Subcutaneous adipose tissue (tissue), 4 donors: ENCODE results near the gene VSIG4. TPM values are rescaled to one million over a fixed set of nuclear protein-coding genes. Genes with fewer than 3 reads are reported as not detected.

Source experiments
- total RNA-seq, 4 donors: library from RNA; depleted of rRNA; stranded (reverse); fragments of >200 nt; gene quantifications; one replicate each; pipeline ENCODE4 v1.1.0, GENCODE V29; 2016
- TF ChIP-seq, protein P1 (sequence below): fragments of 450-650 bp; IDR thresholded peaks from one replicate; pipeline ENCODE4 v1.5.1; 2016; ENCODE audit warnings: low read depth, mild to moderate bottlenecking, control low read depth, antibody characterized with exemption, moderate library complexity

The VSIG4 gene, protein sequence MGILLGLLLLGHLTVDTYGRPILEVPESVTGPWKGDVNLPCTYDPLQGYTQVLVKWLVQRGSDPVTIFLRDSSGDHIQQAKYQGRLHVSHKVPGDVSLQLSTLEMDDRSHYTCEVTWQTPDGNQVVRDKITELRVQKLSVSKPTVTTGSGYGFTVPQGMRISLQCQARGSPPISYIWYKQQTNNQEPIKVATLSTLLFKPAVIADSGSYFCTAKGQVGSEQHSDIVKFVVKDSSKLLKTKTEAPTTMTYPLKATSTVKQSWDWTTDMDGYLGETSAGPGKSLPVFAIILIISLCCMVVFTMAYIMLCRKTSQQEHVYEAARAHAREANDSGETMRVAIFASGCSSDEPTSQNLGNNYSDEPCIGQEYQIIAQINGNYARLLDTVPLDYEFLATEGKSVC
- total RNA-seq = 100 to 1,000 TPM; 202 to 793 (median 487) TPM

GRCh38 chrX:66039944-66040343 lies at the start of gene VSIG4:
Gene VSIG4, minus strand, starts transcription at chrX:66040080. Its CDS starts 82 bp downstream, at chrX:66039998.
- TF ChIP-seq, protein P1, sequence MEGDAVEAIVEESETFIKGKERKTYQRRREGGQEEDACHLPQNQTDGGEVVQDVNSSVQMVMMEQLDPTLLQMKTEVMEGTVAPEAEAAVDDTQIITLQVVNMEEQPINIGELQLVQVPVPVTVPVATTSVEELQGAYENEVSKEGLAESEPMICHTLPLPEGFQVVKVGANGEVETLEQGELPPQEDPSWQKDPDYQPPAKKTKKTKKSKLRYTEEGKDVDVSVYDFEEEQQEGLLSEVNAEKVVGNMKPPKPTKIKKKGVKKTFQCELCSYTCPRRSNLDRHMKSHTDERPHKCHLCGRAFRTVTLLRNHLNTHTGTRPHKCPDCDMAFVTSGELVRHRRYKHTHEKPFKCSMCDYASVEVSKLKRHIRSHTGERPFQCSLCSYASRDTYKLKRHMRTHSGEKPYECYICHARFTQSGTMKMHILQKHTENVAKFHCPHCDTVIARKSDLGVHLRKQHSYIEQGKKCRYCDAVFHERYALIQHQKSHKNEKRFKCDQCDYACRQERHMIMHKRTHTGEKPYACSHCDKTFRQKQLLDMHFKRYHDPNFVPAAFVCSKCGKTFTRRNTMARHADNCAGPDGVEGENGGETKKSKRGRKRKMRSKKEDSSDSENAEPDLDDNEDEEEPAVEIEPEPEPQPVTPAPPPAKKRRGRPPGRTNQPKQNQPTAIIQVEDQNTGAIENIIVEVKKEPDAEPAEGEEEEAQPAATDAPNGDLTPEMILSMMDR = no peak

- TF ChIP-seq, protein P1 = no peak
Observed at GRCh38 chrX:66076801-66077200, 36.9 kb upstream of the VSIG4 start.

DNA sequence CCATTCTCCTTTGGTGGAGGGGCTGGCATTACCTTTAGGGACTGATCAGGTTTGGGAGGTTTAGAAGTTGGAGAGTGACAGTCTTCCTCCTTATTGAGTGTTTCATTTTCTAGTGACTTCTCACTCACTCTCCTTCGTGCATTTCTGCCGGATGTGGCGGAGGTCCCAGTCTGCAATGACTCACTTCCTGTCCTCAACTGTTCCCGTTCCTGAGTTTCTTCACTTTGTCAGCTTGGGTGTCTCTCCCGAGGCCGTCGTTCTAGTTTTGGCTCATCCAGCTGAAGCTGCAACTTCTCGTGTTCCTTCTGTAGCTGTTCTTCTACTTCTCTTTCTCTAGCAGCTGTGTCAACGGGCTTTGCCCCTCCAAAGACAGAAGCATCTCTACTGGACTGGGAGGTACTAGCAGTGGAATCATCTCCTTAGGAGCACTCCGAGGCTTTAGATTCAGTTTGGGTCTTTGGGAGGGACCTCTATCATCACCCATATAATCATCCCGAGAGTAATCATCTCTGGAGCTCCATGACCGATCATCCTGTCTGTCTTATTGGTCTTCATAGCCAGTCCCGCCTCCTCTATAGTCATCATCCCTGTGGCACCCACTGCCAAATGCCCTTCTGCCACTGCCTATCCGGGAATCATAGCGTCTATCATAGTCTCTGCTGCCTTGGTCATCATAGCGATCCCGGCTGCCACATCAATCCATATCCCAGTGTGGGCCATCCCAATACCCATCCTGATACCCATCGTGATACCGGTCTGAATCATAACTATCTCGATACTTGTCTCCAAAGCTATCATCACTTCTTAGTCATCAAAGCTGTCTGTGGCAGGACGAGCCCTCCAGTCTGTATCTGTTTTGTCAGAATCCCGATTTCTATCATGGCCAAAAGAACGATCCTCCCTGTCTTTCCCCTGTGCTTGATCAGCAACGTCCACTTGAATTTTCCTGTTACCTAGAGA lies 35.3 kb upstream of the VSIG4 start:
- TF ChIP-seq, protein P1 = no peak

DNA sequence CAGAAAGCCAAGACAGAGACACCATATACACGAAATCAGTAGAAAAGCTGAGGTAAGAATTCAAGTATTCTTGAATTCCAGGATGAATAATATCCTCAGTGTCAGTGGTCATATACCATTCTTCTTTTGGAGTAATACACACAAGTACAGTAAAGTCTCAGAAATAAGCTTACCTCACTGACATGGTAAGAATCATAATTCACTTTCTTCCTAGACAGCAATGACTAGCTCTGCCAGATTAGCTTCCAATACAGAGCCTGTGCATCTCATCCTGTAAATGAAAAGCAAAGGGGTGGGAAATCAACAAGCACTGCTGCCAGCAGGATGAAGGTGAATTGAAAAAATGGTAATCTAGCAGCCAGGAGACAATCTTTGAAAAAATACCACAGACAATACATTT lies 31.2 kb upstream of the VSIG4 start:
- TF ChIP-seq, protein P1 = no peak

GRCh38 chrX:66064261-66064660 lies 24.4 kb upstream of the VSIG4 start:
- TF ChIP-seq, protein P1 = no peak

DNA sequence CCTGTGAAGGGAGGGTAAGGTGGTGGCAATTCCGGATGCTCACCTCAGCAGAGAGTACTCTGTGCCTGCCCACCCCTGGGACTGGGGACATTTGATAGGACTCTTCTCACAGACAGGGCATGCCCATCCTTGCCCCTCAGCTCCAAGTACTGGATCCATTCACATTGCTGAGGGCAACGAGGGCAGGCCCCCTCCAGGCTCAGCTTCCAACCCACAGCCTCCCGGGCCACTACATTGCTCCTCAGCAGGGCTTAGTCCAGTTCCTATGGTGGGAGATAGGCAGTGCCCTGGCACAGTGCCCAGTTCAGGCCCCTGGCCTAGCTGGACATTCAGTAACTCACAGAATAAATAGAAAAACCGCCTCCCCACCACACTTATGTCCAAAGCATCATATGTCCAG lies 15.1 kb upstream of the VSIG4 start:
- TF ChIP-seq, protein P1 = no peak

- TF ChIP-seq, protein P1 = no peak
Observed at GRCh38 chrX:66053414-66053813, 13.5 kb upstream of the VSIG4 start.
